ENCODE results near the gene RNF152.

RNF152 gene

DNA sequence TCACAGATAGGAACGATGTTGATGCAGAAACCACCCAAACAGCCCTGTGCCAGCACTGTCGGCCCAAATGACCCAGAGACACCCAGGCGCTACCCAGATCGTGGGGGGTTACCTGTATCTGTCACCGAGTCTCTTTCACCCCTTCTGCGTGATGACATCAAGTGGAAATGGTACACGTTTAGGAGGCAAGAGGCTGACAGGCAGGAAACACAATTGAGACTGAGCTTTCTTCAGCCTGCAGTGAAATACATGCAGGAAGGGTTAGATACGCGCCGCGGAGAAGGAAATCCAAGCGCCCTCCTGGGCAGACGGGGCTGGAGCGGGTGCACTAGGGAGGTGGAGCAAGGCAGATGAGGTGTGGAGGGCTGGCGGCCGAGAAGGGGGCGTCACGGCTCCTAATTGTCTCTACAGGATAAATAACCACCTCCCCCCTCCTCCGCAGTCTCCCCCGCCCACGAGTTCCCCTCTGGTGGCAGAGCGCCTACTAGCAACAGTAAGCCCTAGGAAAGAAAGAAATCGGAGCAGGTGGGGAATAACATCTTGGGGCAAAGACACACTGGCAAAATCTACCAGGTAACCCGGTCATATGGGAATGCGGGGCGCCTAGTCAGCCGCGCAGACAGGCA lies at the start of gene RNF152:
TSS of gene RNF152 (minus strand) at position 325 of the 626 bp plus-strand sequence. CDS start 76,544 bp downstream, outside the sequence.
- no peak for DNase-seq (ENCODE audit: extremely low read depth in 1 of 2, low read depth in 1 of 2)

DNA sequence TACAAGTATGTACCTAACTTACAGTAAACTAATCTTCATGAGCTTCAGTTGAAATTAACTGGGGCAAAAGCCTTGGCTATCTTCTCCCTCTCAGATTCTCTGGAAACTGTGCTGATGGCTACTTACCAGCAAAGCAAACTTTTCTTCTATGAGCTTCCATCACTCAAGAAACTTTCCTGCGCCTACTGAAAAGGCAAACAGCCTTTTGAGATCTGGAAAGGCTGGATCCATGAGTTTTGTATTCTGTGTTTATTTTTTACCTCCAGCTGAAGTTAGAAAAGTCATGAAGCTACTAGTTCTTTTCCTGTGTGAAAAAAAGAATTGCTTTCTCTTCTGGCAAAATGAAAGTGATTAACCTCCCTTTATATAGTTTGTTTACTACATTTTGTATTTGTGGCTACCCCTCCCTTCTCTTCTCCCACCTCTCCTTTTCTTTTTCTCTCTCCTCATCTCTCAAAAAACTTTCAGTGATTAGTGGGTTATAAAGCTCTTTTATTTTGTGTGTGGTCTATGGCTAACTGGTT lies 49.2 kb upstream of the RNF152 start:
- DNase-seq (ENCODE audit: extremely low read depth in 1 of 2, low read depth in 1 of 2), result no peak

GRCh38 chr18:61939046-61939674 lies 46.4 kb upstream of the RNF152 start:
- DNase-seq (ENCODE audit: extremely low read depth in 1 of 2, low read depth in 1 of 2), result no peak

DNA sequence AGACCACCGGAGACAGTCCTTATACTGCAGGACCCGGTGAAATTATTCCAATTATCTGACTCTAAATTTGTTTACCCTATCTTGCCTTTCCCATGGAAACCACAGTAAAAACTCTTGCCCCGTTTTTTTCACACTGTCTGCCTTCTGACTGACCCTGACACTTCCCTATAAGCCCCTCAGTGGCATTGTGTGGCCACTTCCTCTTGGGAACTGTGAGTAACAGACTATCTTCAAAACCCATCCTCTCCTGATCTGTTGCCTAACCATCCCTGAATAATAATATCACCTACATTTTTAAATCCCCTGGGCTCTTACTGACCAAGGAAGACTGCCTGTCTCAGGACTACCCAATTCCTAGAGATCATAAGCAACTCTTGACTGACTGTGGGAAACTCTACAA lies 42.6 kb upstream of the RNF152 start:
- DNase-seq (ENCODE audit: extremely low read depth in 1 of 2, low read depth in 1 of 2), result no peak

DNA sequence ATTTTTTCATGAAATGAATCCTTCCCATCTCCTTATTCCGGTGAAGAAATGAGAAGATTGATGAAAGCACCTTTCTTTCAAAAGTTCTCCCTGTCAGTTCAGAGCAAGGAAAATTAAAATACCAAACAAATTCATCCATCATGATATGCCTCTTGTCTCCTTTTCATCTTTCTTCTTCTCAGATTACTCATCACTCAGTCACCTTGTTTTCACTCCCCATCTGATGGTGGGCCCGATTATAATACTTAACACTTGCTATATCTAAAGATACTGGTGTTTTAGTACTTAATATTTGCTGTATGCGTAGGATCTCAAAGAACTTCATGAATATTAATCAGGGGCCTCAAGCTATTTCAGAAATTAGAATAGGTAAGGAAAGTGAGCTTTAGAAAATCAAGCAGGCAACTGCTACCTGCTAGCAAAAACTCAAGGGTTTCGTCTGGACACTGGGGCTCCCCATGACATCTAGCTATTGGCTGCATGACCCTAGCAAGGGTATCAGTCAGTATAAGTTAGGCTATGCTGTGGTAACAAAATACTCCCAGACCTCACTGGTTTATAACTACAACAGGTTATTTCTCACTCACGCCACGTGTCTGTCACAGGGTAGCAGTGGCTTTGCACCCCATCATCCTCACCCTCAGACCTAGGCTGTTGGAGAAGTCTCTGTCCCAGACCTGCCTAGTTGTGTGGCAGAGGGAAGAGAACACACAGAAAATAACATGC lies 39.0 kb upstream of the RNF152 start:
- DNase-seq (ENCODE audit: extremely low read depth in 1 of 2, low read depth in 1 of 2), result no peak

- no peak for DNase-seq (ENCODE audit: extremely low read depth in 1 of 2, low read depth in 1 of 2)
Measured at GRCh38 chr18:61929881-61930640, 37.3 kb upstream of the RNF152 start.

- DNase-seq (ENCODE audit: extremely low read depth in 1 of 2, low read depth in 1 of 2), result peak in 1 of 2 donors; percentile 42
Measured at GRCh38 chr18:61926532-61926931, 33.7 kb upstream of the RNF152 start.

DNA sequence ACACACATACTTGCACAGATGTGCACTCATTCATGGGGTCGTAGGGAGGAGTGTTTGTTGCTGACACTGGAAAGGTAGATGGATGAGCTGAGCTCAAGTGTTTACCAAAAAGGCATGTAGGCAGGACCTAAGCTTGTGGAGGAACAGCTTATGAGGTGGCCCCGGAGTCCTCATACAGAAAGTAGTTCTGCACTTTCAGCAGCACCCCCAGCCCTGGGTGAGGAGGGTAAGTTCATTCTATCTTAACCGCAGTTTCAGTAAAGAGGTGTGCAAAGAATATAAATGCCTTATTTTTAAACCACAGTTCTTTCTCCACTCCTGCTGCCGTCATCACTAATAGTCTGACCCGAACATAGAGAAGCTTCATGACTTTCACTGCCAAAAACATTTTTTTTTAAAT lies 31.7 kb upstream of the RNF152 start:
- no peak for DNase-seq (ENCODE audit: extremely low read depth in 1 of 2, low read depth in 1 of 2)

GRCh38 chr18:61922435-61922834 lies 29.6 kb upstream of the RNF152 start:
- no peak for DNase-seq (ENCODE audit: extremely low read depth in 1 of 2, low read depth in 1 of 2)

DNA sequence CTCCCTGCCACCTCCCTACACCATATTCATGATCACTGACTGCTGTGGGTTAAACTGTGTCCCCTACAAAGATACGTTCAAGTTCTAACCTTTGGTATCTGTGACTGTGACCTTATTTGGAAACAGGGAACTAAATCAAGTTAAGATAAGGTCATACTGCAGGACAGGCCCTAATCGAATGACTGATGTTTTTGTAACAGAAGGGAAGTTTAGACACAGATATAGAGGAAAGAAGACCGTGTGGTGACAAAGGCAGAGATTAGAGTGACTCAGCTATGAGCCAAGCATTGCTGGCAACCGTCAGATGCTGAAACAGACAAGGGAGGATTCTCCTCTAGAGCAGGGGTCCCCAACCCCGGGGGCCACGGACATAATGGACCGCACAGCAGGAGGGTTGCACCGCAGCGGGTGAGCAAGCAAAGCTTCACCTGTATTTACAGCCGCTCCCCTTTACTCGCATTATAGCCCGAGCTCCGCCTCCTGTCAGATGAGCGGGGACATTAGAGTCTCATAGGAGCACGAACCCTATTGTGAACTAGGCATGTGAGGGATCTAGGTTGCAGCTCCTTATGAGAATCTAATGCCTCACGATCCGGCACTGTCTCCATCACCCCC lies 28.9 kb upstream of the RNF152 start:
- no peak for DNase-seq (ENCODE audit: extremely low read depth in 1 of 2, low read depth in 1 of 2)

GRCh38 chr18:61917818-61918217 lies 25.0 kb upstream of the RNF152 start:
- DNase-seq (ENCODE audit: extremely low read depth in 1 of 2, low read depth in 1 of 2), result no peak

- no peak for DNase-seq (ENCODE audit: extremely low read depth in 1 of 2, low read depth in 1 of 2)
Measured at GRCh38 chr18:61912476-61912875, 19.7 kb upstream of the RNF152 start.

DNA sequence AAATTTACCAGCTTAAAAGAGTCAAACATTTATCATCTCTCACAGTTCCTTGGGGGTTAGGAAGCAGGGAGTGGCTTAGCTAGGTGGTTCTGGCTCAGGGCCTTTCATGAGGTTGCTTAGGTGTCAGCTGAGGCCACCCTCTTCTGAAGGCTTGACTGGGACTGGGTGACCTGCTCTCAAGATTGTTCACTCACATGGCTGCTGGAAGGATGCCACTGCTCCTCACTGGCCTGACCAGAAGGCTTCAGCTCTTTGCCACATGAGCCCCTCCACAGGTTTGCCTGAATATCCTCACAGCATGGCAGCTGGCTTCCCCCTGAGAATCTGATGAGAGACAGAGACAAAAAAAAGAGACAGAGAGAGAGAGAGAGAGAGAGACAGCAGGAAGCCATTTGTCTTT lies 17.3 kb upstream of the RNF152 start:
- DNase-seq (ENCODE audit: extremely low read depth in 1 of 2, low read depth in 1 of 2), result no peak

GRCh38 chr18:61908661-61909060 lies 15.9 kb upstream of the RNF152 start:
- no peak for DNase-seq (ENCODE audit: extremely low read depth in 1 of 2, low read depth in 1 of 2)

GRCh38 chr18:61901323-61901986 lies 8.6 kb upstream of the RNF152 start:
- DNase-seq (ENCODE audit: extremely low read depth in 1 of 2, low read depth in 1 of 2), result no peak

GRCh38 chr18:61900504-61901281 lies 7.9 kb upstream of the RNF152 start:
- DNase-seq (ENCODE audit: extremely low read depth in 1 of 2, low read depth in 1 of 2), result no peak

GRCh38 chr18:61898640-61899101 lies 5.9 kb upstream of the RNF152 start:
- no peak for DNase-seq (ENCODE audit: extremely low read depth in 1 of 2, low read depth in 1 of 2)

DNA sequence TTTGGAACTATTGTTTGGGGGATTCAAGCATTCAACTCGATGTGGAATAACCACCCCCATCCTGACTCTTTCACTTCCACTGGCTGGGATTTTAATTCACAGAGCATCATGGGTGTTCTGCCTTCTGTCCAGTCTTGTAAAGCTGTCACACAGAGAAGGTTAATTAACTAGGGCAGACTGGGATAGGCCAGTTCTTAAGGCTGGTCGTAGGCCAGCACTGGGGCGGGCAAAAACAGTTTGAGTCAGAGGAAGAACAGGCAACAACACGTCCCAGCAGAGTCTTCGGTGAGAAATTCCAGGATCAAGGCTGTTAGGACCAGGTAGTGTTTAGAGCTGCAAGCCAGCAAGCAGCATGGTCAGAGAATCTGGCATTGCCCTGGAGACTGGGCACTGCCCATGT lies 4.0 kb upstream of the RNF152 start:
- no peak for DNase-seq (ENCODE audit: extremely low read depth in 1 of 2, low read depth in 1 of 2)

DNA sequence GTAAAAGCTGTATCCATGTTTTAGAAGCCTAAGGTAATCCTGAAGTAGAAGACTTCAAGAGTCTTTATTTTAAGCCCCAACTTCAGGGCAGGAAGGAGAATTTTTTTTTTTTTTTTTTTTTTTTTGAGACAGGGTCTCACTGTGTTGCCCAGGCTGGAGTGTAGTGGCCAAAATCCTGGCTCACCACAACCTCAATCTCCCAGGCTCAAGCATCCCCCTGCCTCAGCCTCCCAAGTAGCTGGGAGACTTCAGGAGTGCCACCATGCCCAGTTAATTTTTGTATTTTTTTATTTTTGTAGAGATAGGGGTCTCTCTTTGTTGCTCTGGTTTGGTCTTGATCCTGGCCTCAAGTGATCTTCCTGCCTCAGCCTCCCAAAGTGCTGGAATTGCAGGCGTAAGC lies 3.3 kb upstream of the RNF152 start:
- DNase-seq (ENCODE audit: extremely low read depth in 1 of 2, low read depth in 1 of 2), result no peak
